ENCODE results near the gene CDCA5.
A peak's percentile ranks its signal among the peaks of the same experiment; 100 is the strongest.
"Not testable (repeated sequence)": the region's sequence is repeated elsewhere in the genome, so short reads cannot be mapped to it uniquely, and the experiment has no call there.

CDCA5 gene

GRCh38 chr11:65119670-65119995 is 35.8 kb upstream of the CDCA5 start:
- no peak for DNase-seq (ENCODE audit: low read depth in 3 of 3)

- not testable (repeated sequence) for DNase-seq (ENCODE audit: low read depth in 3 of 3)
Measured at GRCh38 chr11:65118891-65119669, 35.2 kb upstream of the CDCA5 start.

DNA sequence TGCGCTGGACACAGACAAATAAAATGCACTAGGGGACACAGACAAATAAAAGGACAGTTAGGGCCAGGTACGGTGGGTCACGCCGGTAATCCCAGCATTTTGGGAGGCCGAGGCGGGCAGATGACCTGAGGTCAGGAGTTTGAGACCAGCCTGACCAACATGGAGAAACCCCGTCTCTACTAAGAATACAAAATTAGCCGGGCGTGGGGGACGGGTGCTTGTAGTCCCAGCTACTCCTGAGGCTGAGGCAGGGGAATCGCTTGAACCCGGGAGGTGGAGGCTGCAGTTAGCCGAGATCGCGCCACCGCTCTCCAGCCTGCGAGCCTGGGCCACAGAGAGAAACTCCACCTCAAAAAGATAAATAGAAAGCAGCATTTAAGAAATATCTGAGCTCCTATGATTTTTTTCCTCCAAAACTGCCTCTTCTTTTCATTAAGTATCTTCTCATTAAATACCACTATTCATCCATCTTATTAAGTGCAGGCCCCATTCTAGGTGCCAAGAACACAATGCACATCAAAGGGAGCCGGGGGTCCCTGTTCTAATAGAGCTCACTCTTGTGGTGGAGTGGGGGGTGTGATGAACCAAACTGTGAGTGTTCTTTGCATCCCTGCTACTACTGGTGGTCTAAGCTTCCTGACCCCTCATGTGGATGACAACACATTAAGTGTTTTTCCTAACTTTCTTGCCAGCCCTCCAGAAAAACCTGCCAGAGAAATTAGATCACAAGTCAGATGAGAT is 34.4 kb upstream of the CDCA5 start:
- no peak for DNase-seq (ENCODE audit: low read depth in 3 of 3)

GRCh38 chr11:65117206-65118096 is 33.6 kb upstream of the CDCA5 start, which contains the start of gene ZNHIT2:
TSS of gene ZNHIT2 (minus strand) at chr11:65117701. CDS start at chr11:65117653, 48 bp downstream.
- peak; percentile 100 for DNase-seq (ENCODE audit: low read depth in 3 of 3)

- peak in 1 of 3 experiments; percentile 60 for DNase-seq (ENCODE audit: low read depth in 3 of 3)
Measured at GRCh38 chr11:65116370-65117205, 32.7 kb upstream of the CDCA5 start.

GRCh38 chr11:65115361-65116082 is 31.7 kb upstream of the CDCA5 start:
- DNase-seq (ENCODE audit: low read depth in 3 of 3): no peak

GRCh38 chr11:65114538-65115171 is 30.8 kb upstream of the CDCA5 start:
- no peak for DNase-seq (ENCODE audit: low read depth in 3 of 3)

DNA sequence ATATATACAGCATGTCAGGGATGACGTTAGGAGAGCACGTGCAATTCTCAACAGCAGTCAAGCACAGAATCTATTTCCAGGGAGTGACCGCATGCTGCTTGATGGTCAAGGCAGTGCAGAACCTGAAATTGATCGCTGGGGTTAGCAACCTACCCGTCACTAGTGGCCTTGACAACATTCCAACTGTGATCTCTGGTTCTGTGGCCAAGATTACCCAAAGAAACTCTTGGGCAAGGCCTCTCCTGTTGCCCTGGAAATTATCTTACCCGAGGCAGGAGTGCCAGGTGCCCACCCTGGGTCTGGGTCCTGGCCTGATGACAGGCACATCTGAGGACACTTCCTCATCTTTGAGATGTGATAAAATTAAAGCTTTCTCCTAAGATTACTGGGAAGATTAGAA is 30.0 kb upstream of the CDCA5 start:
- no peak for DNase-seq (ENCODE audit: low read depth in 3 of 3)

DNA sequence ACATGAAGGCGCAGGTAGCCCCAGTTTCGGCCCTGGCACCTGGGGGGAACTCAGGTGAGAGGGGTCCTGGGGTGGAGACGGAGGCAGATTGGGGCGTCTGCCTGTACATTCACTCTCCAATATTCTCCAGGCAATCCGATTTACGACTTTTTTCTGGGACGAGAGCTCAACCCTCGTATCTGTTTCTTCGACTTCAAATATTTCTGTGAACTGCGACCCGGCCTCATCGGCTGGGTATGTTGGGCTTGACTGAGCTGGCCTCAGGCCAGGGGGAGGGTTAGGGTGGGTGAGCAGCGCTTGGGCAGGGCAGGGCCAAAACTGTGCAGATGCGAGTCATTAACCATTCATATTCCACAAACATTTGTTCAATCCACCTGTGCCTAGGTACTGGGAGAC is 29.5 kb upstream of the CDCA5 start:
- DNase-seq (ENCODE audit: low read depth in 3 of 3): no peak

DNA sequence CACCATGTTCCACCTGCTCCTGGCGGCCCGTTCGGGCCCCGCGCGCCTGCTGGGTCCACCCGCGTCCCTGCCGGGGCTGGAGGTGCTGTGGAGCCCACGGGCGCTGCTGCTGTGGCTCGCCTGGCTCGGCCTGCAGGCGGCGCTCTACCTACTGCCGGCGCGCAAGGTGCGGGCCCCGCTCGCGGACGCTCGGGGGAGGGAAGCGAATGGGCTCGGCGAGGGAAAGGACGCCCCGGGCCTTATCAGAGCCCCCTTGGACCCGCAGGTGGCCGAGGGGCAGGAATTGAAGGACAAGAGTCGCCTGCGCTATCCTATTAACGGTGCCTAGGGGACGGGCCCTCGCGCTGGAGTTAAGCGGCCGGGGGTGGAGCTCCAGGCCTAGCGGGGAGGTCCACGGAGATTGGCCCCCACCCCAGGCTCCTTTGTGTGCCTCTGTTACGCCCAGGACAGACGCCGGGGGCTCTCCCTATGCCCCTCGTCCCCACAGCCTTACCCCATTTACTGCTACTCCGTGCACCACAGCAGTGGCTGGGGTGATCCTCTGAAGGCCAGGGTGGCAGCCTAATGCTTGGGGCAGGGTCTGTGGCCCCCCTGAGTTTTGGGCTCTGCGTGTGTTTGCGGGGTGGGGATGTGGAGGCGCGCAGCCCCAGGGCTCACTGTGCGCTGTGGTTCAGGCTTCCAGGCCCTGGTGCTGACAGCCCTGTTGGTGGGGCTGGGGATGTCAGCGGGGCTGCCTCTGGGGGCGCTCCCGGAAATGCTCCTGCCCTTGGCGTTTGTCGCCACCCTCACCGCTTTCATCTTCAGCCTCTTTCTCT is 28.9 kb upstream of the CDCA5 start:
- peak in 2 of 3 experiments; percentile 50 to 70 for DNase-seq (ENCODE audit: low read depth in 3 of 3)

DNA sequence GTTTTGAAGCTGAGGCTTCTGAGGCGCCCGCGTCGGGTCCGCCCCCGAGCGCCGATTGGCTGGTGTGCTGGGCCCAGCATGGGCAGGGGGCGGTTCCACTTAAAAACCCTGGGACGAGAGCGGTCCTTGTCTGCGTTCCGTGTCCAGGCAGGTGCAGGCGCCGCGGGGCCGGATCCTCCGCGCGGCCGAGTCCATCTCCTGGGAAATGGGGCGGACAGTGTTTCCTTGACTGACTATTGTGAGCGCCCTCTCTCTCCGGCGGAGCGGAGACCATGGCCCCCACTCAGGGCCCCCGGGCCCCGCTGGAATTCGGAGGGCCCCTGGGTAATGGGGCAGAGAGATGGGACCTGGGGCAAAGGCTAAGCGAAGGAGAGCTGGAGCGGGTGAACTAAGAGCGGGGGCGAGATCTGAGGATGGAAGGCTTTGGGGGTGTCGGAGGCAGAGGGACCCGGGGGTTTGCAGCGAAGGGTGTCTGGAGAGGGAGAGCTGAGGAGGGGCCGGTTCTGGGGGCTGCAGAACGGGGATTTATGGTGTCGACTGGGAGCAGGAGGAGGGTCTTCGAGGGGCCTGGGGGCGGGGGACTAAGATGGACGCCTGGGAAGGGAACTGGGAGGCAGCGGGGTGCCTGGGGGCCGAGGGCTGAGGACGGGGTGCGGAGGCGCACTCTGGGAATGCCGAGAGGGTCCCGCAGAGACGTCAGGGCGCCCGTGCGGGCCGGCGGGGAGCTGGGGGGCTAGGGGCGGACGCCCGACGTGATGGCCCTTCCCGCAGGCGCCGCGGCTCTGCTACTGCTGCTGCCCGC is 28.1 kb upstream of the CDCA5 start, which contains the start of gene TM7SF2:
TM7SF2 (plus strand) TSS at position 129 of the 802 bp plus-strand sequence; CDS start at position 273, 144 bp downstream.
- peak; percentile 86 to 96 (median 87) for DNase-seq (ENCODE audit: low read depth in 3 of 3)

- no peak for DNase-seq (ENCODE audit: low read depth in 3 of 3)
Measured at GRCh38 chr11:65111159-65111743, 27.4 kb upstream of the CDCA5 start.

DNA sequence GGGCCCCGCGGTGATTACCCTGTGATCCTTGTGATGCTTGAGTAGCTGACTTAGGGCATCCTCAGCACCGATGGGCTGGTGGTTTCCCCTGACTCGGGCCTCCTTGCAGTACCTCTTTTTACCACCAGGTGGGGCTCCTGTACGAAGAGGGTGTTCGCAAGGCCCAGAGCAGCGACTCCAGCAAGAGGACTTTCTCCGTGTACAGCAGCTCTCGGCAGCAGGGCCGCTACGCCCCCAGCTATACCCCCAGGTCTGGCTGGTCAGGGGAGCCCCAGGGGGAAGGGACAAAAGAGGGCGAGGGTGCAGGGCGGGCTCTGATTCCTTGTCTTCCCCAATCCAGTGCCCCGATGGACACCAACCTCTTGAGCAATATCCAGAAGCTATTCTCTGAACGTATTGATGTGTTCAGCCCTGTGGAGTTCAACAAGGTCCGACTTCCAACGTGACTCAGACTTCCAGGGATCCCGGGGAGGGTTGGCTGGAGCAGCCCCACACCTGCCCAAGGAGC is 26.6 kb upstream of the CDCA5 start:
- peak; percentile 91 to 95 (median 94) for DNase-seq (ENCODE audit: low read depth in 3 of 3)

DNA sequence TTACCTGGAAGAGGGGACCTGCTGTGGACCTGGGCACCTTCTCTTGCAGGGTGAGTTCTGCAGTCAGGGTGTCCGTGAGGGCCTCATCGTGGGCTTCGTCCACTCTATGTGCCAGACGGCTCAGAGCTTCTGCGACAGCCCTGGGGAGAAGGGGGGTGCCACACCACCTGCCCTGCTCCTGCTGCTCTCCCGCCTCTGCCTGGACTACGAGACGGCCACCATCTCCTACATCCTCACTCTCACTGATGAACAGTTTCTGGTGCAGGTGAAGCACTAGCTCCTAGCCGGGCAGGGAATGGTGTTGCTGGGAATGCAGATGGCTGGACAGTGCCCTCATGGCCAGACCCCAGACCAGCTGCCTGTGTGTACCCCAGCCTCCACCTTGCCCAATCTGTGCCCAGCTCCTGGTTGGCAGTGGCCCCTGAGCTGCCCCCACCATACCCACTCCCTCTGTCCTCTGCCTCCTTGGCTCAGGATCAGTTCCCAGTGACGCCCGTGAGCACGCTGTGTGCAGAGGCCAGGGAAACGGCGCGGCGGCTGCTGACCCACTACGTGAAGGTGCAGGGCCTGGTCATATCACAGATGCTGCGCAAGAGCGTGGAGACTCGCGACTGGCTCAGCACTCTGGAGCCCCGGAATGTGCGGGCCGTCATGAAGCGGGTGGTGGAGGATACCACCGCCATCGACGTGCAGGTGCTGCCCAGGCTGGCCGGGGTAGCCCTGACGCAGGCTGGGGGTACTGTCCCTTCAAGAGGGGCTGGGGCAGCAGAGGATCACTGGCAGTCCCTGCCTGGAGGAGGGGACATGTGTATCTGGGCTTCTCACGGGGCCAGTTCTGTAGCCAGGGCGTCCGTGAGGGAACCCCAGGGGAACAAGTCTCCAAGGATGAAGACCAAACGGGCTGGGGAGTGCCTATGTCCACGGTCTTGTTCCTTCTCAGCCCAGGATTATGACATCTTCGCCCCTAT is 25.7 kb upstream of the CDCA5 start:
- DNase-seq (ENCODE audit: low read depth in 3 of 3): no peak

DNA sequence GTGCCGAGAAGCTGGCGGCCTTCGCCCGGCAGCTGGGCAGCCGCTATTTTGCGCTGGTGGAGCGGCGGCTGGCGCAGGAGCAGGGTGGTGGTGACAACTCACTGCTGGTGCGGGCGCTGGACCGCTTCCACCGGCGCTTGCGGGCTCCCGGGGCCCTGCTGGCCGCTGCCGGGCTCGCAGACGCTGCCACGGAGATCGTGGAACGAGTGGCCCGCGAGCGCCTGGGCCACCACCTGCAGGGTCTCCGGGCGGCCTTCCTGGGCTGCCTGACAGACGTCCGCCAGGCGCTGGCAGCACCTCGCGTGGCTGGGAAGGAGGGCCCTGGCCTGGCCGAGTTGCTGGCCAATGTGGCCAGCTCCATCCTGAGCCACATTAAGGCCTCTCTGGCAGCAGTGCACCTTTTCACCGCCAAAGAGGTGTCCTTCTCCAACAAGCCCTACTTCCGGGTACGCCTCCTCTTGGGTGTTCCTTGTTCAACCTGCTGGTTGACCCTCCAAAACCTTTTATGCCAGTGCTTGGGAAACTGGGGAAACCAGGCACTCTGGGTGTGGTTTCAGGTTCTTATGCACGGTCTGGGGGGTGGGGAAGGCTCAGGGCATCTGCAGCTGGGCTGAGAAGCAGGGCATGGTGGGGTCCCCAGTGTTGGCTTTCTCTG is 24.8 kb upstream of the CDCA5 start:
- DNase-seq (ENCODE audit: low read depth in 3 of 3): no peak

All from stimulated activated CD4-positive, alpha-beta T cell treated with anti-CD3 and anti-CD28 coated beads, TNF-alpha, amount 100 ng/mL, for 24 hours (primary cell).